ELR (cell line): ENCODE results near the gene FBXL7.

Experiments used
- DNase-seq: peaks from one replicate; pipeline ENCODE4 v3.0.0-alpha.2; 2015; ENCODE audit warnings: low read depth

The FBXL7 gene

DNA sequence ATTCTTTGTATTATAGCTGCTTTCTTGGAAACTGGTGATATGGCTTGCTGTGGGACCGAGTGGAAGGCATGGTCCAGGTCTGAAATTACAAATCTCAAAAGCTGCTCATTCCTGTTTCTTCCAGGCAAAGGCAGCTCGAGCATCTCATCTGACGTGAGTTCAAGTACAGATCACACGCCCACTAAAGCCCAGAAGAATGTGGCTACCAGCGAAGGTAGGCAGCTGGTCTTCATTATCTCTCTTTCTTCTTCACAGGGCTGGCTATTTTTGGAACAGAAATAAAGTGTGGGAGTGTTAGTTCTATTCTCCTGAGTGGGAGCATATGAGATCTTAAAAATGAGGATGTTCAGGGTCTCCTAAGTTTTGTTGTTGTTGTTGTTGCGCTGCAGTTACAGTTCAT, 115.9 kb downstream of the FBXL7 start:
- DNase-seq = no peak

DNA sequence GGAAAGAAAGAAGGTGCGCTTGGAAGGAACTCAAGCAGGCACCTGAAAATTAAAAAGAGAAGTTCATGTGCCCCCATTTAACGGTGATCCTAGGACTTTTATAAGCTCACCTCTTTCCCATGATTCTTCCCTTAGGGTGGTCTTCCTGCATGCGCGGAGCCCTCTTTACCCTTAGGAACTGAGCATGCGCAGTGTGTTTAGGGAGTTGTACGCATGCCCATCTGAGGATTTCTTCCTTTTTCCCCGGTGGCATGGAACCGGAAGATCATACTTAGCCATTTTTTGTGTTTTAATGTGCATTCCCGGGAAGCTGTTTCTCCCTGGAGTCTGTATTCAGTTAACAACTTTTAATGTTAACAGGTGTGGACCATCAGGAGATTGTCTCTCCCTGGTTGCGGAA, 119.0 kb downstream of the FBXL7 start:
- no peak for DNase-seq

- DNase-seq = peak; percentile 59
These were observed 120.5 kb downstream of the FBXL7 start for GRCh38 chr5:15620501-15620900.

GRCh38 chr5:15621094-15621493, 121.1 kb downstream of the FBXL7 start:
- no peak for DNase-seq

- DNase-seq = no peak
These were observed 123.8 kb downstream of the FBXL7 start for GRCh38 chr5:15623794-15624193.

GRCh38 chr5:15627109-15627508, 127.1 kb downstream of the FBXL7 start:
- no peak for DNase-seq

- no peak for DNase-seq
These were observed 127.7 kb downstream of the FBXL7 start for GRCh38 chr5:15627647-15628046.

DNA sequence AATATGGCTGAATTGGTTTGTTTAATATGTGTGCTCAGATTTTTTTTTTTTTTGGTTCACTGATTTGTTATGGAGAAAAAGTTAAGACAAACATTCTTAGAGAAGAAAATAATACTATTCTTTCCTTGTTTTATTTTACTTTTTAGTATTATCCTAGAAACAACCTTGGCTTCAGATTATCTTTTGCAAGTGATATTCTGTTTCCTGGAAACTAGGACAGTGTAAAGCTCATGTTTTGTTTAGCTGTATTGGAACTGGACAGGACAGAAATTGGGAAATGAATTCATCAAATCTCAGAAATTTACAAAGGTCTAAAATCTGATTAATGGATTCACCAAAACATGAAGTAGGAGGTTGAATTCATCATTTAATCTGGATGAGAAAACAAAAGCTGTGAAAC, 130.5 kb downstream of the FBXL7 start:
- DNase-seq = no peak

GRCh38 chr5:15634591-15635288, 134.8 kb downstream of the FBXL7 start:
- DNase-seq = no peak

DNA sequence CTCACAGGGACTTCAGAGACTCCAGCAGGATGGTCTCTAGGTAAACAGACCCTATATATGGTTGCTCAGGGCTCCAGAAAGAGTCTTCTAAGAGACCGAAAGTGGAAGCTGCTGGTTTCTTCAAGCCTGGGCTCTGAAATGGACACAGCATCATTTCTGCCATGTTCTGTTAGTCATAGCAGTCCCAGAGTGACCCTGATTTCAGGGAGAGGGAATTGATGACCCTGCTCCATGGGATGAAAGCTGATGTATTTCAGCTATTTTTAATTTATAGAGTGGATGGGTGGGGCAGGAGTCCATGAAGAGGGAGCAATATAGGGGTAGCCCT, 135.3 kb downstream of the FBXL7 start:
- no peak for DNase-seq

DNA sequence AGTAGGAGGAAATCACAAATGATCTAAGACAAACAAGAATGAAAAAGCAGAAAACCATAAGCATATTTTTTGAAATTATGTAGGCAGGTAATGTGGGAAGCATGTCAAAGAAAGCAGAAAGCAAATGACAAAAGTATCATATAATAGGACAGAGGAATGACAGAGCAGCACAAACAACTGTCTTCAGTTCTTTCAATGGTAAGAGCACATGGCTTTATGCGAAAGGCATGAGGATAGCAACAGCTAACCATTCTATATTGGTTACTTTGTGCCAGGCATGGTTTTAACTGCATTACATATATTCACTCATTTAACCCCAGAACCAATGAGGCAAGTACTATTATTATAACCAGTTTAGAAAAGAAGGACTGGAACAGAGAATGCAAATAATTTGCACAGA, 137.4 kb downstream of the FBXL7 start:
- no peak for DNase-seq

- DNase-seq = no peak
These were observed 137.9 kb downstream of the FBXL7 start for GRCh38 chr5:15637886-15638285.

GRCh38 chr5:15638296-15638695, 138.3 kb downstream of the FBXL7 start:
- no peak for DNase-seq

GRCh38 chr5:15639288-15639687, 139.3 kb downstream of the FBXL7 start:
- no peak for DNase-seq

DNA sequence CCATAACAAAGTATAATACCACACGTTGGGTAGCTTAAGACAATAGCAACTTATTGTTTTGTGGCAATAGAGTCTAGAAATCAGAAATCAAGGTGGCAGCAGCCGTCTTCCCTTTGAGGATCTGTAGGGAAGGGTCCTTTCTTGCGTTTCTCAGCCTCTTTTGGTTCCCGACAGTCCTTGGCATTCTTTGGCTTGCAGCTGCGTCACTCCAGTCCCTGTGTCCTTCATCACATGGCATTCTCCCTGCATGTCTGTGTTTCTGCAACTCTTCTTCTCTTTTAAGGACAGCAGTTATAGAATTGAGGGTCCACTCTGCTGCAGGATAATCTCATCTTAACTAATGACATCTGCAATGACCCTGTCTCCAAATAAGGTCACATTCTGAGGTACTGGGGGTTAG, 140.1 kb downstream of the FBXL7 start:
- no peak for DNase-seq

DNA sequence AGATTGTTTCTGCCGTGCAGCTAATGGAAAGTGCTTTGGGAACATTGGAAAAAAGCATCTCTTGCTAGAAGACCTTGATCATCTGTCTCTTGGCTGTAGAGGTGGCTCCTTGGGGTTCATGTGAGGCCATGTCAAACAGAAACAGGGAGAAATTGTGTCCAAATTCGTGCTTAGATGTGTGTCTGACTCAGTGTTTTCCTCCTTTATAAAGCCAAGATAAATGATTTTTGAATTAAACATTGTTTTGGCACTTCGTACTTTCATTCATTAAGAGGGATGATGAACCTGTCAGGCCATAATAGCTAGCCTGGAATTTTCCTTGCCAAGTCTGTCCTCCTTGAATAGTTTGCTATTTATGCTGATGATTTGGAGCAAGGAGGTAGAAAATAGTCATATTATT, 143.8 kb downstream of the FBXL7 start:
- no peak for DNase-seq

- DNase-seq = peak; percentile 51
These were observed 145.6 kb downstream of the FBXL7 start for GRCh38 chr5:15645381-15646160.

DNA sequence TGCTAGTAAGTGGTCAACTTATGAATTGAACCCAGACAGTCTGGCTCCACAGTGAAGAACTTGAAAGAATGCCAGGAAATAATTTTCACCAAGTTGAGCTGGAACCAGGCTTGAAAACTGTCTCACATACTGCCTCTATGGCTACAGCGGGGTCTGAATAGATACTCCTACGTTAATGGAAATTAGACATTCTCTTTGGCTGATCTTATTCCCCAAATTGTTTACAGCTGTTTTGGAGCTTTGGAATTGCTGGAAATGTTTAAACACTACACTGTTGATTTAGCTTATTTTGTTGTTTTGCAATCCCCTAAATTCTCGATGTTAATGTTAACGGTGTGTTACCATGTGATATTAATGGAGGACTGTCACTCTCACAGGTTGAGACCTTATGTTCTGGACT, 146.4 kb downstream of the FBXL7 start:
- DNase-seq = no peak

DNA sequence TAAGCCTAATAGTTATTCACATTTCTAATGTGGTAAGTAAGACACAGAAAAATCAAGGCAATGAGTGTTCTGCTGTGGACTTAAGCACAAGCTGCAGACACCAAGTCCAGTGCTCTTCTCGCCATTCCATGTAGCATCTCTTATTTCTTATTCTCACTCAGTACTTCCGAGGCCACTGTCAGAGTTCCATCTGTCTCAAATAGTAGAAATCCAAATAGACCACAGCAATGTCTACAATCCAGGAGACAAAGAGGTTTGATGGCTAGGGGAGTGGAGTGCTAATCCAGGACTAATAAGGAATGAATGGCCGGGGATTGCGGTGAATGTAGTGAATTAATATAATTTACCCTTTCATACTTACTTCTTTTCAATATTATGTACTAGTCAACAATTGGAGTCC, 147.3 kb downstream of the FBXL7 start:
- no peak for DNase-seq

GRCh38 chr5:15650266-15650665, 150.3 kb downstream of the FBXL7 start:
- DNase-seq = peak; percentile 15

GRCh38 chr5:15654779-15655178, 154.8 kb downstream of the FBXL7 start:
- DNase-seq = no peak

GRCh38 chr5:15655683-15656082, 155.7 kb downstream of the FBXL7 start:
- DNase-seq = no peak

DNA sequence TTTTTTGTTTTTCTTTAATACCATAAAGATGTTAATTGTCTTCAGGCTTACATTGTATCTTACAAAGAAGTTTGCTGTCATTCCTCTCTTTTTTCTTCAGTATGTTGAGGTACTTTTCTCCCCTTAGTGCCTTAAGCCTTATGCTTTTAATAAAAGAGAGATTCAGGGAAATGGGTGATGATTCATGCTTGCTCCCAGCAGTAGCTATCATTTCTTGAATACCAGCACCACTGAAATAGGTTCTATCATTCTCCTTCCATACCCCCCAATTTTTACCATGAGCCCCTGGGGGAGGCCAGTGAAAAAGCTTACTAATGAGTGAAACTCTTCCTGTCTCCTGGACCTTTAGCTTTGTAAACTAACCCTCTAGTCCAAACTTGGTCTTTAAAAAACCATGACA, 165.0 kb downstream of the FBXL7 start:
- DNase-seq = peak; percentile 16

- DNase-seq = no peak
These were observed 169.8 kb downstream of the FBXL7 start for GRCh38 chr5:15669826-15670225.
